ENCODE results near the gene COLEC12. TPM values are rescaled to one million over a fixed set of nuclear protein-coding genes. Genes with fewer than 3 reads are reported as not detected.

Gene COLEC12
- total RNA-seq, 1 donor from 2014 or later: 7.3 TPM

DNA sequence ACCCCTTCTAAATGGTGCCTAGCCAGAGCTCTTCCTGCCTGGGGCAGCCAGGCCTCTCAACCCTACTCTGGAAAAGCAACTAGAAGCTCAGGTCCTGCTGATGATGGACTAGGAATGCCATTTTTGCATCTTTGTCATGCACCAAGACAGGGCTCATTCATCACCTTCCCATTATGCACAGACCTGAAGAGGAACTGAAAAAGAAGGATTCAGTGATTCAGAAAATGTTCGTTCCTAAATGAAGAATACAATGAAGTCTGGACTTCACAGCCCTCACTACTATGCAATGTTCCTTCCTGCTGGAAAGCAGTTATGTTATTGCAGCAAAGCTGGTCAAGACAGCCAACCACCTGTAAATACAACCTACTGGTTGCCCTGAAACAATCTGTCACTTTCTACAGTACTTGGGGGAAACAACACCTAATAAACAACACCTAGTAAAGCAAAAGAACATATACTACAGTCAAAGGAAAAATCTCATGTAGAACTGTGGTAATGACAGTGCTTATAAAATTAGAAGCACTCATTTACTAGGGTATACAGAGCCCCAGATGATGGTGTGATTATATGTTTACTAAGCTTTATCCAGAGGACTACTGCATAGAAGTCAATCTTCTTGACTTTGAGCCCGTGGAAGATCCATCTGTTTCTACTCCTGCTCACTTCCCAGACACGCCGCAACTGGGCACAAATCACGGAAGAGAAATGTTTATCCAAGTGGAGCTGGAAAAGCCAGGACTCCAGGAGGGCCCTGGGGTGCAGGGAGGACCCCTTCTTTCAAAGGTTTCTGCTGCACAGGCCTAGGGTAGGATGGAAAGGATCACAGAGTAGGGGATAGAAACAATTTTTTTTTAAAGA is 129.5 kb downstream of the COLEC12 start:
- peaks cover 34% of the 10 kb centered on the region for H3K4me1 ChIP-seq
- TF ChIP-seq, protein P1, sequence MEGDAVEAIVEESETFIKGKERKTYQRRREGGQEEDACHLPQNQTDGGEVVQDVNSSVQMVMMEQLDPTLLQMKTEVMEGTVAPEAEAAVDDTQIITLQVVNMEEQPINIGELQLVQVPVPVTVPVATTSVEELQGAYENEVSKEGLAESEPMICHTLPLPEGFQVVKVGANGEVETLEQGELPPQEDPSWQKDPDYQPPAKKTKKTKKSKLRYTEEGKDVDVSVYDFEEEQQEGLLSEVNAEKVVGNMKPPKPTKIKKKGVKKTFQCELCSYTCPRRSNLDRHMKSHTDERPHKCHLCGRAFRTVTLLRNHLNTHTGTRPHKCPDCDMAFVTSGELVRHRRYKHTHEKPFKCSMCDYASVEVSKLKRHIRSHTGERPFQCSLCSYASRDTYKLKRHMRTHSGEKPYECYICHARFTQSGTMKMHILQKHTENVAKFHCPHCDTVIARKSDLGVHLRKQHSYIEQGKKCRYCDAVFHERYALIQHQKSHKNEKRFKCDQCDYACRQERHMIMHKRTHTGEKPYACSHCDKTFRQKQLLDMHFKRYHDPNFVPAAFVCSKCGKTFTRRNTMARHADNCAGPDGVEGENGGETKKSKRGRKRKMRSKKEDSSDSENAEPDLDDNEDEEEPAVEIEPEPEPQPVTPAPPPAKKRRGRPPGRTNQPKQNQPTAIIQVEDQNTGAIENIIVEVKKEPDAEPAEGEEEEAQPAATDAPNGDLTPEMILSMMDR (IDR thresholded peaks at IDR 0.05; ENCODE audit: borderline replicate concordance): no peak
- no peak overlapping the region for H3K4me3 ChIP-seq
- no peaks in the 10 kb centered on the region for H3K27me3 ChIP-seq (ENCODE audit: low read depth)
- peak overlapping the region; percentile 75 for H3K27ac ChIP-seq (replicated peaks)
- no peaks in the 10 kb centered on the region for H3K9me3 ChIP-seq (replicated peaks)
- no peaks in the 10 kb centered on the region for H3K36me3 ChIP-seq
- no peak for DNase-seq
- intact Hi-C loops (cut with micrococcal nuclease): no loop called here

DNA sequence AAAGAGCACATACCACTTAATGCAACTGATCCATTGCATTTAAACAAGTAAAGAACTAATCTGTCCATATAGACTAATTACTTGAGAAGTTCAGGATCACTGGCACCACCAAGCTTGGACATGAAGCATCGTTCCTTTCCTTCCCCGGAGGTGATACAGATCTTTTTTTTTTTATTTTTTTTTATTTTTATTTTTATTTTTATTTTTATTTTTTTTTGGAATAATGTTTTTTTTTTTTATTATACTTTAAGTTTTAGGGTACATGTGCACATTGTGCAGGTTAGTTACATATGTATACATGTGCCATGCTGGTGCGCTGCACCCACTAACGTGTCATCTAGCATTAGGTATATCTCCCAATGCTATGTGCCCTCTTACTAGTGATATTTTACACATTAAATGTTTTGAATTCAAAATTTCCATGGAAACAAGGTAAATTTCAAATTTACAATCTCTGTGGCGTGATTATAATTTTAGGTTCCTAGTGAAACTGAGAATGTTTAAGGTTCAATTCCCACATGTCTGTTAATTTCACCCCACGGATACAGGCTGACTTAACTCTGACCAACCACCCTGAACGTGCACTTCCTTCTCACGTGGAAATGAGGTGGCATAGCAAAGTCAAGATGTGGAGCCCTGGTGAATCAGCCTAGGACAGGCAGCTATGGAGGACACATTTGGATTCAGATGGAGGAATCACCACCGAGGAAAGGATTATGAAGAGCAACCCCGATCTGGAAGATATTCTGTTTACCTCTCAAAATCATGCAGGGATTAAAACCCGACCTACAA is 131.1 kb downstream of the COLEC12 start:
- no peak overlapping the region for H3K27ac ChIP-seq (replicated peaks)
- intact Hi-C loops (cut with micrococcal nuclease): no loop called here
- peaks cover 21% of the 10 kb centered on the region for H3K4me1 ChIP-seq

DNA sequence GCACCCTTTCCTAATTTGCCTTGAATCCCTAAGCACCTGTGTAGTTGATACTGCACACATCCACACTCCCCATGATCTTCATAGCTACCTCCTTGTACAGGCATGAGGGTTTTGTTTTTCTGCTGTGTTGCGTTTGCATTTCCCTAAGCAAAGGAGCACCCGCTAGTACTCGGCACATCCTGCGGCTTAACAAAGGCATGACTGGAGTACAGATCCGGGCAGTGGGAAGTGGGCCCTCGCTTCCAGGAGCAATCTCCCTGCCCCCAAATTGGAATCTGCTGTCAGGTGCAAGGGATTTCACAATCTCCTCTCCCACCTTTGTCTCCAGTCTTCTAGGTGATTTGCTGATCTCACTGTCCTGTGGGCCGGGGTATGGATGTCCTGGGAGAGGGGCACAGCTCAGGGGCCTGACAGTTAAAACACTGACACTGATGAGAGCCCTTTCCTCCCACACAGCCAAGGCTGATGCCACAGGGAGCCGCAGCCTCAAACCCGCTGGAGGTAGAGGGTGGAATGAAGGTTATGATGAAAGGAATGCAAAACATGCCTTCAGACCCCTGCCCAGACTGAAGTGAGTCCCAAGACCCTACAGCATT is 133.9 kb downstream of the COLEC12 start:
- no peak overlapping the region for H3K4me3 ChIP-seq
- H3K36me3 ChIP-seq: no peaks in the 10 kb centered on the region
- intact Hi-C loops (cut with micrococcal nuclease): no loop called here
- no peak for DNase-seq
- H3K27ac ChIP-seq (replicated peaks): no peak overlapping the region
- H3K4me1 ChIP-seq: peaks cover 13% of the 10 kb centered on the region
- no peaks in the 10 kb centered on the region for H3K9me3 ChIP-seq (replicated peaks)
- TF ChIP-seq, protein P1 (IDR thresholded peaks at IDR 0.05; ENCODE audit: borderline replicate concordance): no peak
- no peaks in the 10 kb centered on the region for H3K27me3 ChIP-seq (ENCODE audit: low read depth)

More for the DNA sequence above, 131.1 kb downstream of the COLEC12 start:
- Histone ChIP-seq H3K9me3 (replicated peaks) (no peaks in the 10 kb centered on the region), H3K4me3 (no peak overlapping the region), H3K36me3 (no peaks in the 10 kb centered on the region), H3K27me3 (ENCODE audit: low read depth) (no peaks in the 10 kb centered on the region)
- TF ChIP-seq, protein P1 (IDR thresholded peaks at IDR 0.05; ENCODE audit: borderline replicate concordance): no peak
- no peak for DNase-seq

DNA sequence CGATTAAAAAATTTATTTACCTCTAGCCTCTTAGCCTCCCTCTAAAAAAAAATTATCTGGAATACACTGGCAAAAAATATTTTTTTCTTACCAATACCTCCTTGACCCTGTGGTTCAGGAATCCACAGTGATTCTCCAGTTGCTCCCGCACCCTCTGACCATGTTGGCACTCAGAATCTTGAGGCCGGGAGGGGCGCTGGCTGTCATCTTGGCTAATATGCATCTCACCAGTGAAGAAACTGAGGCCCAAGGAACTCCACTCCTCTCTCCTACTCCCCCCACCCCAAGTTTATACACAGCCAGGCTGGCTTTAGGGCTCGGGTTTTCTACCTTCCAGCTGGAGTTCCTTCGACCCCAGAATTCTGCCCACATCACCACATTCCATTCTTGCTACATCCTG is 134.8 kb downstream of the COLEC12 start:
- TF ChIP-seq, protein P1 (IDR thresholded peaks at IDR 0.05; ENCODE audit: borderline replicate concordance): no peak
- DNase-seq: no peak
- Histone ChIP-seq H3K4me1 (peaks cover 4% of the 10 kb centered on the region), H3K36me3 (no peaks in the 10 kb centered on the region), H3K4me3 (no peak overlapping the region), H3K9me3 (replicated peaks) (no peaks in the 10 kb centered on the region), H3K27me3 (ENCODE audit: low read depth) (no peaks in the 10 kb centered on the region), H3K27ac (replicated peaks) (no peak overlapping the region)
- intact Hi-C loops (cut with micrococcal nuclease): no loop called here

DNA sequence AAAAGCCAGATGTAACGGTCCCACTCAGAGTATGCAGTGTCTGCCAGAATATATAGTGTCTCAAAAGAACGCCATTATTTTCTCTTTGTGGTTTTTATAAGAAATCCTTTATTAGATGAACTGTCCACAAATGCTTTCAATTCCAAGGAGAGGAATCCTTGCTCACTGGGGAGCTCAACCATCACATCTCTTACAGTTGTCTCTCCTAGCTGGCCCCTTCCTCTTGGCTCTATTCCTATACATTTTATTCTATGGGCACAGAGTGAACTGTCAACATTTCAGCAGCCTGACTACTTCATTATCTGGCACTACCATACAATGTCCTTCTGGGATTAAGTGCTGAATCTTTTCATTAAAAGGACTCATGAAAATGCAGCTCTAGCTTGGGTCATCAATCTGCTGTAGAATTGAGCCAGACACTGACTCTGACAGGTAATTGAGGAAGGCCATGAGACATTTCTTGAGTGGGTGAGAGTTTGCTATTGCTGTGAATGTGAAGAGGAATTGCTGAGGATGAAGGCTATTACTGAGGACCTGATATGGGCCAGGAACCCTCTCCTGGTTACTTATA is 136.2 kb downstream of the COLEC12 start:
- Histone ChIP-seq H3K27ac (replicated peaks) (no peak overlapping the region), H3K9me3 (replicated peaks) (no peaks in the 10 kb centered on the region), H3K4me1 (peaks cover 2% of the 10 kb centered on the region), H3K27me3 (ENCODE audit: low read depth) (no peaks in the 10 kb centered on the region), H3K4me3 (no peak overlapping the region), H3K36me3 (no peaks in the 10 kb centered on the region)
- intact Hi-C loops (cut with micrococcal nuclease): no loop called here
- no peak for DNase-seq
- TF ChIP-seq, protein P1 (IDR thresholded peaks at IDR 0.05; ENCODE audit: borderline replicate concordance): no peak
